CD4-positive, alpha-beta T cell treated with Interleukin-6 at 100 ng/mL for 8 hours (primary cell): ENCODE measurements around the gene TRIM73.
"Not testable (repeated sequence)": the region's sequence is repeated elsewhere in the genome, so short reads cannot be mapped to it uniquely, and the experiment has no call there.

Source experiments
- DNase-seq: peaks from one replicate; pipeline ENCODE4 v3.0.0-alpha.2; 2020; ENCODE audit warnings: mixed read lengths, low spot score

TRIM73 gene

DNA sequence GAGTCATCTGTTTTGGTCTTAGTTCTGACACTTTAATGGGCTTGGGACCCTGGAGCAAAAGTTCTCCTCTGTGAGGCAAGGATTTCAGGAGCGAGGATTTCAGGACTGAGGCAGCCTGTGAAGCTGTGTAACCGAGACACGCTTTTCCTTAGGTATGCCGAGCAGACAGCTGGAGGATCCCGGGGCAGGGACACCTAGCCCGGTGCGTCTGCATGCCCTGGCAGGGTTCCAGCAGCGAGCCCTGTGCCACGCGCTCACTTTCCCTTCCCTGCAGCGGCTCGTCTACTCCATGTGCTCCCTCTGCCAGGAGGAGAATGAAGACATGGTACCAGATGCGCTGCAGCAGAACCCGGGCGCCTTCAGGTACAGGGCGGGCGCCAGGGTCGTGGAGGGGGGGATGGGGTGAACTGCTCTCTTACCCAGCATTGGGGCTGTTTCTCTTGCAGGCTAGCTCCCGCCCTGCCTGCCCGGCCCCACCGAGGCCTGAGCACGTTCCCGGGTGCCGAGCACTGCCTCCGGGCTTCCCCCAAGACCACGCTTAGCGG, 20.5 kb downstream of the TRIM73 start:
- not testable (repeated sequence) for DNase-seq

DNA sequence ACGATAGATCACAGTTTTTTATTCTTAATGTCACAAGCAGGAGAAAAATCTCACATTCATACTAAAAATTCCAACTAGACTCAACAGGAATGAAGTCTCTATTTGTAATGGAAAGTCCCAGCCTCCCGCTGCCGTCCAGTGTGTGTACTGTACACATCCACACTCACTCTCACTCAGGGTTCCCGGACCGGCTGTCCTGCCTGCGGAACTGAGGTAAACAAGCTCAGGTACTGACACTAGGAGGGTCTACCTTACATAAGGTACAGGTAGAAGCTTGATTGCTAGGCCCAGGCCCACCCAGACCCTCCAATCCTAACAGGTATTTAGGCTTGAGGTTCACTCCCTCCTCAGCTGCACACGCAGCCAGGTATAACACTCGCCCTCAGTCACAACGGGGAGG, 21.4 kb downstream of the TRIM73 start:
- not testable (repeated sequence) for DNase-seq

DNA sequence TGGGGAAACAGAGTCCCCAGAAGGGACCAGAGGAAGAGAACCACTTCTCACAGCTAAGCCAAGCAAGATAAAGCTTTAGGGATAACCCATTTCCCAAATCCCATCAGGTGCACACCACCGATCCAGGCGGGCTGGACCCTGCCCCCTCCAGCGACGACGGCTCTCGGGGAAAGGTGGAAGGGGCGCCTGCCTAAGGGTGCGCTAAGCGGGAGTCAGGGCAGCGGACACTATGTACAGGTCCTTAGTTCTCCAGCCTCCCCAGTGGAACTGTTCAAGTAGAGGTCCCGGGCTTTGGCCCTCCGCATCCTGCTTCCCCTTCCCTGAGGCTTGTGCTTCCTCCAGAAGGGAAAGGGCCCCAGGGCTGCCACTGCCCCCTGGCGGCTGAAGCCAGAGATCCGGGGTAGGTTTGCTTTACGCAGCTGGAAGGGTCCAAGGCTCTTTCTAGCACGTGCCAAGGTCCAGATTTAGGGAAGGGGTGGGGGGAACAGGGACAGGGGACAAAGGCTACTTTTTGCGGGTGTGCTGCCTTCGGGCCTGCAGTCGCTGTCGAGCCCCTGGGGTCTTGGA, 22.9 kb downstream of the TRIM73 start:
- not testable (repeated sequence) for DNase-seq

DNA sequence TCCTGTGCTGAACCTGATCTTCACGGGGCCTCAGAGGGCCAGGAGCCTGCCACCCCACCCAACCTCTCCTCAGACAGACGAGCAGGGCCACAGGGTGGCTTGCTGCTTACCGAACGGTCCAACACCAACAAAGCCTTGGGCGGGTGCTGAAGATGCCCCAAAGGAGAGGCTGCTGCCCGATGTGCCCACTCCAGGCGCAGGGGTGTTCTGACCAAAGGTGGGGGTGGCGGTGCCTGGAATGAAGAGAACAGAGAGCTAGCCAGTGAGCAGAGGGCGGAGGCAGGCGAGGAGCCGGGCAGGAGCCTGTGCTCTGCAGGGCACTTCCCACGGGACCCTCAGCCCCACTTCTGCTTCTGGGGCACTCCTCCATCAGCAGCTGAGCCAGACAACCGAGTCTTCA, 23.8 kb downstream of the TRIM73 start:
- not testable (repeated sequence) for DNase-seq

DNA sequence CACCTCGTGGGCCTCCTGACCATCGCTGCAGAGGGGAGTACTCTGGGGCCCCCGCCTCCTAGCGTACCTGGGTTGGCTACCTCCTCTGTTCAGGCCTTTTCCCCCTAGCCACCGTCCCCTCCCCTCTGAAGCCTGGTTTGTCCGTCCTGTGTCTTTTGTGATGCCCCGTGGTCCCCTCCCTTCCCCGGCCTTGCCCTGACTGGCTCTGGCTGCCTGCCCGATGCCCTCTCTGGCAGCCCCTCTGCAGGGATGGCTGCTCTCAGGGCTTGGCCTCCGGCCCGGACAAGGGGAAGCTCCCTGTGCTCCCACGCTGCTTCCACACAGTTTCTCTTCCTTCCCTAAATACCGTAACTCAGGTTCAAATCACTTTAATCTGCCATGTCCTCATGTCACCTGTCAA, 24.3 kb downstream of the TRIM73 start:
- DNase-seq, result not testable (repeated sequence)

DNA sequence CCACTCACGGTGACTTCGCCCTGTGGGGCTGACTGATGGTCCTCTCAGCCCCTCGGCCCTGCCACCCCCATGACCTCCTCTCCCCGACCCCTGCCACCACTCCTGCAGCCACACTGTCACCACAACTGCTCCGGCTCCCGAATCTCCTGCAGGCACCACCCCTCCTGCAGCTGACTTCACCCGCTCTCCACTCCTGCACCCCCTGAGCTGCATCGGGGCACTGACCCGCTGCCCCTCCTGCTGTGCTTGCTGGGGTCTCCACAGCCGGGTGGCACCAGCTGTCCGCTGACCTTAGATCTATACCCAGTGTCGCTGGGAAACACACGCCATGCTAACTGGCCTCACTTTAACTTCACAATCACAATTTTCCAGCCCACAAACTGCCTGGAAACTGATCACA, 24.7 kb downstream of the TRIM73 start:
- DNase-seq, result not testable (repeated sequence)

DNA sequence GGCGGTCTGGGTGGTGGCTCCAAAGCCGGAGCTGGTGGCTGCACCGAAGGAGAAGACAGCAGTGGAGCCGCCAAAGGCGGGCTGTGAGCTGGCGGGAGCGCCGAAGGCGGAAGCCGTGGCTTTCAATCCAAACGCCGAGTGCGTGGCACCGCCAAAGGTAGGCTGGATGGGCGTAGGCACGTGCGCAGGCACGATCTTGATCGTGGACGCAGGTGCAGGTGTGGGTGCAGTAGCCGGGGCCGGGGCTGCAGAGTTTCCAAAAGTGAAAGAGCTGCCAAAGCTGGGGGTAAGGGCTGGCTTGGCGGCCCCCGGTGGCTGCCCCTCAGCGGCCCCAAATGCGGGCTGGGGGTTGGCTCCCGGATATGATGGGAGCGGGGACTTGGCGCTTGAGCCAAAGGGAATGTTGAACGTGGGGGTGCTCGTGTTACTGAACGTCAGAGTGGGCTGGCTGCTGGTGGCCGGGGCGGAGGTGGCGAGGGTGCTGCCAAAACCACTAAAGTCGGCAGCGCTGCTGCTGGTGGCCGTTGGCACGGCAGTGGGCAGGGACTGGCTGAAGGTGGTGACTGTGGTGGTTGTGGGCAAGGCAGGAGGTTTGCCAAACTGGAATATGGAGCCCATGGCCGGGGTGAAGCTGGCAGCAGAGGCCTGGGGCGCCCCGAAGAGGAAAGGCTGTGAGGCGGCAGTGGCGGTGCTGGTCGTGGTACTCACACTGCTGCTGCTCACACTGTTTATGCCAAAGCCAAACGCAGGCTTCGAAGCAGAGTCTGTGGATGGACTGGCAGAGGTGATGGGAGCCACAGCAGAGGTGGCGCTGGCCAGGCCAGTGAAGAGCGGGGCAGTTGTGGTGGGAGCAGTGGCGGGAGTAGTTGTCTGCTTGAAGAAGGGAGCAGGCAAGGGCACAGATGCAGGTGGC, 26.6 kb downstream of the TRIM73 start:
- DNase-seq, result not testable (repeated sequence)

DNA sequence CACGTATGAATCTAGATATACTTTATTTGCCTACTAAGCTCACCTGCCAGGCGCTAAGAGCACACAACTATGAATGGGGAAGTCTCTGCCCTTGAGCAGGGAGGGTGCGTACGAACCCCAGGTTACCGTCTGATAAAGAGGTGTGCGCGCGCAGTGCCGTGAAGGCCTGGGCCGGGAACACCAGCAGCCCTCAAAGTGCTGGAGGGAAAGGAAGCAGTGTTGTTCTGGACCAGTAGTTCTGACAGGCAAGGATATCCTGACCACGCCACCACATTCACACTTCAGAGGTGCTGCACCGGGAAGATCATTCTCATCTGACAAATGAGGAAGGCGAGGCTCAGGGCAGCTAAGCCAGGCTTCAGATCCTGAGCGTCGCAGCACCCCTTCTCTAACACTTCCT, 28.1 kb downstream of the TRIM73 start:
- not testable (repeated sequence) for DNase-seq

DNA sequence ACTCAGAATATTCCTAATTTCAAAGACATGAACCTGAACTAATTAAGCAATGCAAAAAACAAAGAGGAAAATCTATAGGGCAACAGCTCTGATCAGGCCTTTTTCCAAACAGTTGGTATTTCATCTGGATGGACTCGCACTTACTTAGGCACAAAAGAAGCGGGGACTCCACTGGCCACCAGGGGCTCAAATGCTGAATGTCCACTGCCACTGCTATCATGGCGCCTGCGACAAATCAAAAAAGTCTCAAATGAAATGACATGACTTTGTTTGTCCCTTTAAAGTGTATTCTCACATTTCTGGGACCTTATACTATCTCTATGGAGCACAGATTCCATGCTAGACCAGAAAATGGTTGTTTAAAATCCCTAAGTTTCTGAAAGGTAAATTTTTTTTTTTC, 43.6 kb downstream of the TRIM73 start:
- not testable (repeated sequence) for DNase-seq

DNA sequence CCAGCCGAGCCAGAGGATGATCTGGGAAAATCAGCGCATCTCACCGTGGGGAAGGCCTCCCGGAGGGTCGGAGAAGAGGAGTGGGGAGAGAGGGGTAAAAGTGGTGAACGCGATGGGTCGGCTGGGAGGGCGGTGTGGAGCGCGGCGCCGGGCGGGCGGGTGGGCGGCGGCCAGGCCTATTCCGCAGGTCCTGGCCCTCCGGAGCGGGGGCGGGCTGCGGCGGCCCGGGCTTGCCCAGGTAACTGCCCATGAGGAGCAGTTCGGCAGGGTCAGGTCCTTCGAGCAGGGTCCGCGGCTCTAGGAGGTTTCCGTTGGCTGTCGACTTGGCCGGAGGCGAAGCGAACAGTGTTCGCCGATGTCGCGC, 46.7 kb downstream of the TRIM73 start:
- DNase-seq, result not testable (repeated sequence)

DNA sequence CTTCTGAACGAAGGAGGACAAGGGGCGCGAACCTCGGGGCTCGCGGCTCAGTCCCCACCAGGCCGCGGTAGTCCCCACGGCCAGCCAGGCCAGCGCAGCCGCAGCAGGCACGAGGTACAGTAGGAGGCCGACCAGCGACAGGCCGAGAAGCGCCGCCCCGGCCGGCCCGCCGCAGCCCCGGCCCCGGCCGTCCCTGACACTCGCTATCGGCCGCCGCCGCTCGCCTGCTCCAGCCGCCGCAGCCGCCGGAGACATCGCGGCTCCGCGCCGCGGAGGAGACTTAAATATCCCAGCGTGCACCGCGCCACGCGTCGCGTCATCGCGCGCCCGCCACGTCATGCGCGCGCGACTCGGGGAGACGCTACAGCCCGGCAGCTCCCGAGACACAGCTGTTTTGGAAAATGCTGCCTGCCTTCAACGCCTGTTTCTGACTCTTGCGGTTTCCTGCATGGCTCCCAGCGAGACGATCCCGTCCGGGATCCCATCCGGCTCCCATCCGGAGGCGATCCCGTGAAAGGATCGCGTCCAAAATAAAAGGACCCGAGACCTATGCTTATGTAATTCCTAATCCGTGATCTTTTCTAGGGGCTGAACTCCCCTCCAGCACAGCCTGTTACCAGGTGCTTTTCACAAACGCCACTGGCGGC, 47.2 kb downstream of the TRIM73 start:
- not testable (repeated sequence) for DNase-seq

DNA sequence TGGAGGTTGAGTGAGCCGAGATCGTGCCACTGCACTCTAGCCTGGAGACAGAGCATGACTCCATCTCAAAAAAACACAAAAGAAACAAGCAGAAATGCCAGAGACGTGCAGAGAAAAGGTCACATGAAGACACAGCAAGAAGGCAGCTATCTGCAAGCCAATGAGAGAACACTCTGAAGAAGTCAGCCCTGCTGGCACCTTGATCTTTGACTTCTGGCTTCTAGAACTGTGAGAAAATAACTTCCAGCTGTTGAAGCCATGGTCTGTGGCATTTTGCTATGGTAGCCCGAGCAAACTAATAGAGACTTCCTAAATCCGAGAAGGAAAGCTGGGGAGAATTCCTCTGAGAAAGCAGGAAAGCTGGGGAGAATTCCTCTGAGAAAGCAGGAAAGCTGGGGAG, 54.5 kb downstream of the TRIM73 start:
- not testable (repeated sequence) for DNase-seq

DNA sequence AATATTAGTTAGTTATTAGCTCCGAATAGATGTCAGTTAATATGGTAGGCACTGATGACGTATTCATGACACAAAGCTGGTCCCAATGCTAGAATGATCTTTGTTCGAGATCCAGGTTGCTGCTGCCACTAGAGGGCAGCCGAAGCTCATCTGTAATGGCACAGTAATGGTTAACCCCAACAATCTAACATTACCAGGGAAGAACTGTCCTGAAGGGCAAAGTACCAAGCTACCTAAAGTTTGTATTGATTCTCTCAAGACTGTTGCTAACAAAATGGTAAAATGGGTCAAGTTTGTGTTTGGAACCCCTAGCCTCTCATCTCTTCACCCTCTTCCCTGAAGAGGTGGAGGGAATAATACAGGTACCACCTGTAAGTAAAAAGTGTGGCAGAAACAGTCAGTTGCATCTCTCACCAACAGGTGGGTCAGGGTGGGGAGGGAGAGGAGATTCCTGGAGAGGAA, 57.1 kb downstream of the TRIM73 start:
- DNase-seq, result not testable (repeated sequence)
